B cell (primary cell): ENCODE data around the gene SHQ1. TPM values are rescaled to one million over a fixed set of nuclear protein-coding genes. Genes with fewer than 3 reads are reported as not detected.

Source experiments
- ATAC-seq: fragments of 200-7000 bp; cut with Tn5 transposase; one replicate; pipeline ENCODE4 v1.10.0; 2021; ENCODE audit warnings: low read depth, mild to moderate bottlenecking, moderate number of reproducible peaks, moderate library complexity
- CTCF ChIA-PET: fragments of 350-600 bp; sonication (Branson Sonifier 250); formaldehyde crosslinking; loops from one replicate; lab custom pipeline; 2021; ENCODE audit warnings: antibody characterized with exemption, inconsistent platforms; lab: Charles Lee
- POLR2A ChIA-PET: fragments of 350-600 bp; sonication (Branson Sonifier 250); formaldehyde crosslinking; loops from one replicate; lab custom pipeline; 2021; ENCODE audit warnings: antibody characterized with exemption; lab: Charles Lee
- DNase-seq: peaks from one replicate; pipeline ENCODE4 v3.0.0; 2013
- H2AFZ ChIP-seq: 2 replicates; pipeline ENCODE4 v1.6.1; 2012; ENCODE audit warnings: mild to moderate bottlenecking, low read depth, low read length; ENCODE audit not compliant: insufficient read depth, poor library complexity, severe bottlenecking
- H3K27ac ChIP-seq, 2 donors: 1 replicate in 1 of 2; 2 replicates in 1 of 2; pipeline ENCODE4 v1.5.1; 2012 to 2013; ENCODE audit warnings: low read length in 2 of 2, mild to moderate bottlenecking in 2 of 2, moderate library complexity in 1 of 2
- H3K27me3 ChIP-seq, 4 experiments: fragments of 200-600 bp in 1 of 4; sonication (generic) in 1 of 4; replicated peaks in 1 of 4; 1 replicate in 2 of 4; 2 replicates in 2 of 4; pipeline versions ENCODE4 v1.6.1 to v1.7.0; 2013 to 2016; ENCODE audit warnings: low read length in 3 of 4, mild to moderate bottlenecking in 2 of 4, mixed read lengths in 1 of 4, moderate library complexity in 1 of 4; ENCODE audit not compliant: insufficient read depth in 4 of 4, control insufficient read depth in 3 of 4; ENCODE audit errors: control extremely low read depth in 1 of 4
- H3K36me3 ChIP-seq, 2 experiments: replicated peaks in 1 of 2; 1 replicate in 1 of 2; 2 replicates in 1 of 2; pipeline versions ENCODE4 v1.6.1 to v1.7.1; 2013; ENCODE audit warnings: low read length in 1 of 2; ENCODE audit not compliant: insufficient read depth in 2 of 2, control insufficient read depth in 1 of 2; ENCODE audit errors: control extremely low read depth in 1 of 2, extremely low read depth in 1 of 2
- H3K4me1 ChIP-seq, 2 donors: fragments of 200-600 bp in 1 of 2; sonication (generic) in 1 of 2; 1 replicate in 1 of 2; 2 replicates in 1 of 2; pipeline versions ENCODE4 v1.5.1 to v1.6.1; 2013 to 2017; ENCODE audit warnings: low read length in 2 of 2; ENCODE audit not compliant: control insufficient read depth in 2 of 2, insufficient read depth in 2 of 2
- H3K4me2 ChIP-seq: replicated peaks from 2 replicates; pipeline ENCODE3; 2012; ENCODE audit warnings: mild to moderate bottlenecking, low read depth, low read length; ENCODE audit not compliant: poor library complexity, severe bottlenecking
- H3K4me3 ChIP-seq, 5 experiments: fragments of 200-600 bp in 1 of 5; sonication (generic) in 1 of 5; 1 replicate in 3 of 5; 2 replicates in 2 of 5; pipeline versions ENCODE4 v1.5.1 to v1.7.0; 2011 to 2016; ENCODE audit warnings: low read length in 4 of 5, mild to moderate bottlenecking in 4 of 5, low read depth in 2 of 5, control low read depth in 1 of 5, moderate library complexity in 1 of 5; ENCODE audit not compliant: insufficient read depth in 1 of 5; ENCODE audit errors: control extremely low read depth in 1 of 5, extremely low read depth in 1 of 5
- H3K79me2 ChIP-seq: fragments of 200-600 bp; sonication (generic); one replicate; pipeline ENCODE4 v1.6.0; 2016; ENCODE audit warnings: low read length; ENCODE audit not compliant: control insufficient read depth, insufficient read depth
- H3K9ac ChIP-seq: fragments of 200-600 bp; sonication (generic); 2 replicates; pipeline ENCODE4 v1.6.1; 2017; ENCODE audit warnings: mild to moderate bottlenecking, low read length, moderate library complexity
- H3K9me3 ChIP-seq, 3 donors: one replicate each; pipeline versions ENCODE4 v1.6.1 to v1.7.1; 2013; ENCODE audit warnings: low read length in 2 of 3; ENCODE audit not compliant: control insufficient read depth in 2 of 3, insufficient read depth in 1 of 3; ENCODE audit errors: control extremely low read depth in 1 of 3
- H4K20me1 ChIP-seq: 2 replicates; pipeline ENCODE4 v1.6.0; 2012; ENCODE audit warnings: mild to moderate bottlenecking, low read length; ENCODE audit not compliant: insufficient read depth, control insufficient read depth, poor library complexity, severe bottlenecking
- H3K27ac Mint-ChIP-seq: one replicate; pipeline ENCODE4 v1.8.0; 2021; ENCODE audit warnings: mixed read lengths
- H3K27me3 Mint-ChIP-seq: one replicate; pipeline ENCODE4 v1.8.0; 2021; ENCODE audit warnings: mixed read lengths
- H3K4me1 Mint-ChIP-seq: one replicate; pipeline ENCODE4 v1.8.0; 2021; ENCODE audit warnings: mixed read lengths
- H3K4me3 Mint-ChIP-seq: one replicate; pipeline ENCODE4 v1.8.0; 2021; ENCODE audit warnings: mixed read lengths
- H3K9me3 Mint-ChIP-seq: one replicate; pipeline ENCODE4 v1.8.0; 2022; ENCODE audit warnings: mixed read lengths; ENCODE audit not compliant: insufficient read depth
- CTCF ChIP-seq: fragments of 200-600 bp; IDR thresholded peaks from one replicate; pipeline ENCODE4 v1.8.0; 2022; ENCODE audit warnings: antibody characterized with exemption, mild to moderate bottlenecking
- EZH2 ChIP-seq: IDR thresholded peaks from 2 replicates; pipeline ENCODE4 v1.6.1; 2012; ENCODE audit warnings: borderline replicate concordance, low read depth, mild to moderate bottlenecking, moderate library complexity, low read length; ENCODE audit not compliant: insufficient read depth, poor library complexity, severe bottlenecking
- WGBS: methylation state at CpG from one replicate; pipeline ENCODE4 v1.1.5; 2013; ENCODE audit warnings: missing lambda C conversion rate; ENCODE audit not compliant: insufficient coverage; 5-methylcytosine and 5-hydroxymethylcytosine counted together
- intact Hi-C: fragments of 100-400 bp; cut with micrococcal nuclease; formaldehyde crosslinking; loops from one replicate; pipeline ENCODE4 v1.10.0; 2022
- polyA plus RNA-seq: library from polyadenylated mRNA; depleted of rRNA; stranded (reverse); fragments of >200 nt; gene quantifications from 2 replicates; pipeline ENCODE4 v1.2.3, GENCODE V29; 2012
- total RNA-seq, 2 donors: library from RNA; stranded (reverse); fragments of 120-200 nt in 1 of 2; gene quantifications; 1 replicate in 1 of 2; 2 replicates in 1 of 2; pipeline versions ENCODE4 v1.2.3 to v1.2.4, GENCODE V29; 2013 to 2022

The SHQ1 gene
- total and polyA plus RNA-seq, 2 donors (not counting 1 experiment from before 2014, with no cell fraction given) = 3.6 to 32.0 TPM

- 93% methylated on average over 8 of the region's 11 CpGs for WGBS
- H3K27me3 ChIP-seq = peaks cover 0 to 35% (median 17%) of the 10 kb centered on the region in 4 experiments
Observed at GRCh38 chr3:72746430-72747411, 101.5 kb downstream of the SHQ1 start.

More at GRCh38 chr3:72746430-72747411, 101.5 kb downstream of the SHQ1 start:
- TF ChIP-seq CTCF (no peak), EZH2 (no peak)
- no peak for DNase-seq
- Mint-ChIP-seq H3K27ac (no peak overlapping the region), H3K9me3 (no peaks in the 10 kb centered on the region), H3K27me3 (peaks cover 38% of the 10 kb centered on the region), H3K4me3 (no peak overlapping the region), H3K4me1 (peaks cover 5% of the 10 kb centered on the region)
- no peaks in the 10 kb centered on the region for H3K9me3 ChIP-seq
- no peak overlapping the region for H3K4me2 ChIP-seq
- peaks cover 0 to 7% of the 10 kb centered on the region in 2 donors for H3K4me1 ChIP-seq
- no peak overlapping the region for H3K9ac ChIP-seq
- no peaks in the 10 kb centered on the region for H4K20me1 ChIP-seq
- H3K36me3 ChIP-seq = no peaks in the 10 kb centered on the region
- intact Hi-C loops = no loop called here
- no peak overlapping the region for H2AFZ ChIP-seq
- ATAC-seq = no peak
- H3K27ac ChIP-seq = no peak overlapping the region
- H3K79me2 ChIP-seq = no peaks in the 10 kb centered on the region
- CTCF ChIA-PET = no interaction called here
- H3K4me3 ChIP-seq = no peak overlapping the region
- POLR2A ChIA-PET = no interaction called here
